GM12874 (cell line): Measurements from ENCODE around the gene CEP83.

Experiments used
- TF ChIP-seq, protein P1 (sequence below): IDR thresholded peaks from 2 replicates; pipeline ENCODE4 v1.5.1; 2011; ENCODE audit warnings: low read depth, mild to moderate bottlenecking, control low read depth, low read length, moderate library complexity; ENCODE audit not compliant: insufficient read depth

The CEP83 gene

DNA sequence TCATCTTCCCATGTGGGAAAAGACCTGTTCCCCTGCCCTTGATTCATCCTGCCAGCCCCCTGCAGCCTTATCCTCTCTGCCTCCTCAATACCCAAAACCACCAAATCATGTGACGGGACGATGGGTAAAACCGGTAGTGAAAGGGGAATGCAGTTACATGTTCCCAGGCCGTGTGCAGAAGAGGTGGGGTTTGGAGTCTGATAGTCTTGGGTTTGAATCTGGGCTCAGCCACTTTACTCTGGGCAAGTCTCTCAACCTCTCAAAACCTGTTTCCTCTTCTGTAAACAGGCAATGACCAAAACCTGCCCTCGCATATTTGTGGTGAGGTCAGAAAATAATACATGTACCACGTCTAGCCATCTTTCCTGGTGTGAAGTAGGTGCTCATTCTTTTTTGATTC, 188.3 kb downstream of the CEP83 start:
- TF ChIP-seq, protein P1, sequence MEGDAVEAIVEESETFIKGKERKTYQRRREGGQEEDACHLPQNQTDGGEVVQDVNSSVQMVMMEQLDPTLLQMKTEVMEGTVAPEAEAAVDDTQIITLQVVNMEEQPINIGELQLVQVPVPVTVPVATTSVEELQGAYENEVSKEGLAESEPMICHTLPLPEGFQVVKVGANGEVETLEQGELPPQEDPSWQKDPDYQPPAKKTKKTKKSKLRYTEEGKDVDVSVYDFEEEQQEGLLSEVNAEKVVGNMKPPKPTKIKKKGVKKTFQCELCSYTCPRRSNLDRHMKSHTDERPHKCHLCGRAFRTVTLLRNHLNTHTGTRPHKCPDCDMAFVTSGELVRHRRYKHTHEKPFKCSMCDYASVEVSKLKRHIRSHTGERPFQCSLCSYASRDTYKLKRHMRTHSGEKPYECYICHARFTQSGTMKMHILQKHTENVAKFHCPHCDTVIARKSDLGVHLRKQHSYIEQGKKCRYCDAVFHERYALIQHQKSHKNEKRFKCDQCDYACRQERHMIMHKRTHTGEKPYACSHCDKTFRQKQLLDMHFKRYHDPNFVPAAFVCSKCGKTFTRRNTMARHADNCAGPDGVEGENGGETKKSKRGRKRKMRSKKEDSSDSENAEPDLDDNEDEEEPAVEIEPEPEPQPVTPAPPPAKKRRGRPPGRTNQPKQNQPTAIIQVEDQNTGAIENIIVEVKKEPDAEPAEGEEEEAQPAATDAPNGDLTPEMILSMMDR = no peak

DNA sequence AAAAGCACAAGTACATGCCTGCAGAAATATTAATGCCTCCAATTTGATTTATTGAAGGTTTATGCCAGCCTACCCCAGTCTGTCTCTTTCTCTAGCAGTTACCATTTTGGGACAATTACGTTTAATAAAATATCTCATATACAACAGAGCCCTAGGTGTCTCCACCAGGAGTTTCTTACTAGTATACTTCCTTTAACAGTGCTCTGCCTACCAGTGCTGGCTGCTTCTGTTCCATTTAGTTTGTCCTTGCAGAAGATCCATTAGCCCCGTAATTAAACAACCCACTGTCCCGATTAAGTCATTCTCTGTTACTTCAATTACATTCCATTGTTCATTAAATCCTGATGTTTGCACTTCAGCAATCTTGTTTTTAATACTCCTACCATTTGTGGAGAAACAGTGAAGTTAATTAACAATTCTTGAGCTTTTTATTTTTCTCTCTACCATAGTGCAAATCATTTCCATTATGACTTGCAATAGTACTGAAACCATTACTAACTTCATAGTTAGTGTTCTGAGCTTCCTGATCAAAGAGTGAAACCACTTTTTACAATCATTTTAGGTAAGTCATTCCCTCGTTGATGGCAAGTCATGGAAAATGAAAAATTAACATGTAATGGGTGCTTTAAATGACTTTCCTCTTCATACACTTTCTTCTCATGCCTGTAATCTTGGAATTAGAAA, 190.2 kb downstream of the CEP83 start:
- TF ChIP-seq, protein P1 = no peak

DNA sequence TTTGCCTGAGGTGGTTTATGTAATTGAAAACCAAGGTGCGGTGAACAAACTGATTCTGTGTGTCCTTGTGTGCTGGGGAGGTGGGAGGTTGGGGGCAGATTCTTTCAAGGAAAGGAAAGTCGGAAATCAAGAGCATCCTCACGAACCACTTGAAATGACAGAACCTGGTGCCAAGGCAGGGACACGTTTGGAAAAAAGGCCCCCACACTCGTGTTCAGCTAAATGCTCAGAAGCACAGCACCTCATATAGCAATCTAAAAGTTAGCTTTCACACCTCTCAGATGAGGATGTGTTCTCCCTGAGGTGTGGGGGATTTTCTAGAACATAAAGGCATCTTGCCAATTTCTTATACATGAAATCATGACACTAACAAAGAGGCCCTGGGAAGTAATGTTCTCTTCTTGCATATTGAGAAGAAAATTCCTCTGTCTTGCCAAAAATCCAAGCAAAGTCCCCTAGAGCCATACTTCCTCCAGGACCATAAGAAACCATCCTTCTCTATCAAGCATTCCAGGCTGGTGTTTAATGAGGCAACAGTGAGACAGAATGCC, 191.7 kb downstream of the CEP83 start:
- TF ChIP-seq, protein P1 = no peak

DNA sequence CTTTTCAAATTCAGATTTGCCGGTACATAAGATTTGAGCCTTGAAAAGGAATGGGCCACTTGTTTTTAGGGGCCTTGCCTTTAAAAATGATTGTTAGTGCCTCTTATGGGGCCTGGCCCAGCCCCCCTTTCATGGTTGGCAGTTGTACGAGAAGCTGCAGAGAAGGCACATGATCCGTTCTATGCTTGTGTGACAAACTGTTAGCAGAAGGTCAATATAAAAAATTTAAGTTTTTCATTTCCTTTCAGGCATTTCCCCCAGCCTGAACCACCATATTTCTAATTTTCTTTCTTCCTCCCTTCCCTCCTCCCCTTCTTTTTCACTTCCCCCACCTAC, 192.2 kb downstream of the CEP83 start:
- TF ChIP-seq, protein P1 = no peak

DNA sequence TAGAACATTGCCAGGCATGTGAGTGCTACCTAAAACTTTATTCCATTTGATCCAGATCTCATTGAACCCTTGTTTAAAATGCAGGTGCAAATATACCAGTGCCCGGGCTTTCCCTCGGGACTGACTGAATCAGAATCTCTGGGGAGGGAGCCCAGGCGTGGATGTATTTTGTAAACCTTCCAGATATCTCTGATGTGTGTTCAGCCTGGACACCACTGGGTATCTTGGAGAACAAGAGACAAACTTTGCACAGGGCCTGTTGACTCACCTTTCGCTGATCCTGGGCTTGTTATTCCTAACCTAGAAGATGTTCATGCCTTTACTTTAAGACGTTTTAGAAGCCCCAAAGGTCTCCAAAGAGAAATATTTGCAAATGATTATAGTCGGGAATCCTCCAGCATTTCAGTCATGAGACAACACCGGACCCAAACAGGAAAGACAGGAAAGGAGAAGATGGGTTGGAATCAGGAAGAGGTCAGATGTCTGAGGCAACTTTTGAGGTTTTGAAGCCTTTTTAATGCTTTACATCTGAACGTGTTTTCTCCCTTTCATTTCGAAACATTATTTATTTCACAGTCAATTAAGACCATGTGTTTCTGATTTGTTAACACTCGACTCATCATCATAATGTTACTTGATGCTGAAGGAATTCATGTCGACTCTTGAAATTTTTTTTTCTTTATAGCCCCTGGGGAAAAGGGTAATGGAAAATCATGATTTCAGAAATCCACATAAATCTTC, 192.7 kb downstream of the CEP83 start:
- TF ChIP-seq, protein P1 = no peak

DNA sequence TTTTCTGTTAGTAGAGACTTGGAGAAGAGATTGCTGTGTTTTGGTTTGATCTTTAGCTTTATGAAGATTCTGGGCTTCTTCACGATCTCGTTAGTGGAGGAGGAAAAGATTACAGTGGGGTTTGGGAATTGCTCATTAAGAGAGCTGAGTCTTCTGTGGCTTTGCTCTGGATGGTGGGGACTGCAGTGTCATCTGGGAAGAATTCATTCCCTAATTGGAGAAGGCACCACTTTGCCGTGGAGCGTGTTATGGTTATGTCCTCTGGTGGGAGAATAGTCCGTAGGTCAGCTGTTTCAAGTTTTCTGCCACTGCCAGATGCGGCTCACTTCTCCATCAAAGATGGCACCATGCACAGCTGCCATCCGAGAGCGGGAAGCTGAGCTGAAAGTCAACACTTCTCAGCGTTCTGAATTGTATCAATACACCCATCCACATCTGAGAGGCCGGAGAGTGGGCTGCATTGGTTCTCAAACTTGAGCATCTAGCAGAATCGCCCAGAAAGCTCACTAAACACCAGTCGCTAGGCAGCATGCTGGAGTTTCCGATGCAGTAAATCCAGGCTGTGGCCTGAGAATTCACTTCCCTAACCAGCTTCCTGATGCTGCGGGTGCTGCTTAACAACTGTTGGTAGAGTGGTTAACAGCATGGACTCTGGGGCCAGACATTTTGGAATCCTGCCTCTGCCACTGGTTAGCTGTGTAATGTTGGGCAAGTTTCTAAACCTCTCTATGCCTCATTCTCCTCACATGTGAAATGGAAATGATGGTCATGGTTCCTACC, 193.5 kb downstream of the CEP83 start:
- TF ChIP-seq, protein P1 = no peak

DNA sequence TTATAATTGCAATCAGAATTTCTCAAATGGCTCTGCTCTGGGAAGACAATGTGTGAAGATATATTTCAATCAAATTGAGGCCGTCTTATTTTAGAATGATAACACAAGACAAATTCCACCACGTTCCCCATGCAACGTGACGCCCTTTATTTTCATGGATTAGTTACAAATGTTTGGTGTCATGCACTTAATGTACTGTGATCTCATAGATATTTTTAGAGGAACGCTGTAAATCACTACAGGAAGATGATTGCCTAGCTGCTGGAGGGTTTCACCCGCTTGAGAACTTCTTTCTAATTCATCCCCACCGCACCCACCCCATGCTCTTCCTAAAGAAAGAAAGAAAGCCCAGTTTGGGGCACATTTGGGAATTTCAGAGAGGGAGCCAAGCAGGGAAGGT, 194.1 kb downstream of the CEP83 start:
- TF ChIP-seq, protein P1 = no peak
